Measurements from ENCODE around the gene NR2E1.
A peak's percentile ranks its signal among the peaks of the same experiment; 100 is the strongest.

NR2E1 gene

DNA sequence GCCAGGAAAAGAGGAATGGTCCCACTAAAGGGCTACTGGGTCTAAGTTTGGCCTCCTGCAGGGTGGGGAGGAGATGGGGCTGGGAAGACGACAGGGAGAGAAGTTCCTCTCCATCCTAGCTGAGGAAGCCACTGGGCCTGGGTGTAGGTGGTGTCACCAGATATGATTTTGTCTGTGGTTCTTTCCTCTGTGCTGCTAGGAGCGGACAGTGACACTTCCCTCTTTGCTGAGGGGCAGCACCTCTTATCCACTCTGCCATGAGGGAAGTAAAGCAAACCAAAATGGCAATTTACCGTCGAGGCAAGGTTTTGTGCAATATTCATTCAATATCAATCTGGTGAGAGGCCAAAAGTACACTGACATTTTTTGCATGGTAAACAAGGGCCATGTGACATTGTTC is 33.0 kb upstream of the NR2E1 start:
- Histone ChIP-seq H3K9ac (no peak overlapping the region), H2AFZ (no peak overlapping the region), H3K4me2 (ENCODE audit: low read length) (no peak overlapping the region), H3K9me3 (ENCODE audit: control insufficient read depth, low read length) (no peaks in the 10 kb centered on the region), H3K4me3 (ENCODE audit: low read depth, low read length) (no peak overlapping the region), H3K4me1 (peaks cover 6% of the 10 kb centered on the region), H3K79me2 (no peaks in the 10 kb centered on the region), H3K27me3 (ENCODE audit: control insufficient read depth, insufficient read depth, low read length) (no peaks in the 10 kb centered on the region), H3K27ac (no peak overlapping the region), H3K36me3 (ENCODE audit: control insufficient read depth, insufficient read depth, low read length) (no peaks in the 10 kb centered on the region)
- TF ChIP-seq, protein P1, sequence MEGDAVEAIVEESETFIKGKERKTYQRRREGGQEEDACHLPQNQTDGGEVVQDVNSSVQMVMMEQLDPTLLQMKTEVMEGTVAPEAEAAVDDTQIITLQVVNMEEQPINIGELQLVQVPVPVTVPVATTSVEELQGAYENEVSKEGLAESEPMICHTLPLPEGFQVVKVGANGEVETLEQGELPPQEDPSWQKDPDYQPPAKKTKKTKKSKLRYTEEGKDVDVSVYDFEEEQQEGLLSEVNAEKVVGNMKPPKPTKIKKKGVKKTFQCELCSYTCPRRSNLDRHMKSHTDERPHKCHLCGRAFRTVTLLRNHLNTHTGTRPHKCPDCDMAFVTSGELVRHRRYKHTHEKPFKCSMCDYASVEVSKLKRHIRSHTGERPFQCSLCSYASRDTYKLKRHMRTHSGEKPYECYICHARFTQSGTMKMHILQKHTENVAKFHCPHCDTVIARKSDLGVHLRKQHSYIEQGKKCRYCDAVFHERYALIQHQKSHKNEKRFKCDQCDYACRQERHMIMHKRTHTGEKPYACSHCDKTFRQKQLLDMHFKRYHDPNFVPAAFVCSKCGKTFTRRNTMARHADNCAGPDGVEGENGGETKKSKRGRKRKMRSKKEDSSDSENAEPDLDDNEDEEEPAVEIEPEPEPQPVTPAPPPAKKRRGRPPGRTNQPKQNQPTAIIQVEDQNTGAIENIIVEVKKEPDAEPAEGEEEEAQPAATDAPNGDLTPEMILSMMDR (IDR thresholded peaks at IDR 0.05) = no peak

DNA sequence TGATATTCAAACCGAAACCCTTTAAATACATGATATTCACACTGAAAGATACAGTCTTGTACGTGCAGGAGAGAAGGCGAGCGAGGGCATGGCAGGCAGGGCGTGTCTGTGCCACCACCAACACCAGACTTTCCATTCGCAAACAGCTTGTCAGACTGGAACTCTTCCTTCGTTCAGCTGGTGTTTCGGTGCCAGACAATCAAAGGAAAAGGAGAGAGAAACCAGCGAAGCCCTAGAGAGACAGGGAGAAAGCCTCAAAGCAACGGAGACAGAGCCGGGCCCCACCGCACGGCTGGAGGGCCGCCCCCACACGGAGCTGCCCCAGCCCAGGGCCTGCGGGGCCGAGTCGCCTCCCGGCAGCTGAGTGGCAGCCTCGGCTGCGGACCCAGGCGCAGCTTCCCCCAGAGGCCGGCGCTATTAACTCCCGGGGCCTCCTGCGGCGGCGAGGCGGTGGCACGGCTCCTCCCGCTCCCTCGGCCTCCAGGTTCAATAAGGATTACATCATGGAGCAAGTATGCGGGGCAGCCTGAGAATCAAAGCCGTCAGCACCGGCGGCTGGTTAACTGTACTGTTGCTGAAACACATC is 32.1 kb upstream of the NR2E1 start:
- TF ChIP-seq, protein P1 (IDR thresholded peaks at IDR 0.05) = no peak
- no peaks in the 10 kb centered on the region for H3K36me3 ChIP-seq (ENCODE audit: control insufficient read depth, insufficient read depth, low read length)
- no peaks in the 10 kb centered on the region for H3K79me2 ChIP-seq
- H3K9ac ChIP-seq = no peak overlapping the region
- H2AFZ ChIP-seq = peak overlapping the region; percentile 87
- peak overlapping the region; percentile 72 for H3K27ac ChIP-seq
- peak overlapping the region; percentile 64 for H3K4me3 ChIP-seq (ENCODE audit: low read depth, low read length)
- no peaks in the 10 kb centered on the region for H3K27me3 ChIP-seq (ENCODE audit: control insufficient read depth, insufficient read depth, low read length)
- H3K4me1 ChIP-seq = peaks cover 6% of the 10 kb centered on the region
- peak overlapping the region; percentile 91 for H3K4me2 ChIP-seq (ENCODE audit: low read length)
- no peaks in the 10 kb centered on the region for H3K9me3 ChIP-seq (ENCODE audit: control insufficient read depth, low read length)

DNA sequence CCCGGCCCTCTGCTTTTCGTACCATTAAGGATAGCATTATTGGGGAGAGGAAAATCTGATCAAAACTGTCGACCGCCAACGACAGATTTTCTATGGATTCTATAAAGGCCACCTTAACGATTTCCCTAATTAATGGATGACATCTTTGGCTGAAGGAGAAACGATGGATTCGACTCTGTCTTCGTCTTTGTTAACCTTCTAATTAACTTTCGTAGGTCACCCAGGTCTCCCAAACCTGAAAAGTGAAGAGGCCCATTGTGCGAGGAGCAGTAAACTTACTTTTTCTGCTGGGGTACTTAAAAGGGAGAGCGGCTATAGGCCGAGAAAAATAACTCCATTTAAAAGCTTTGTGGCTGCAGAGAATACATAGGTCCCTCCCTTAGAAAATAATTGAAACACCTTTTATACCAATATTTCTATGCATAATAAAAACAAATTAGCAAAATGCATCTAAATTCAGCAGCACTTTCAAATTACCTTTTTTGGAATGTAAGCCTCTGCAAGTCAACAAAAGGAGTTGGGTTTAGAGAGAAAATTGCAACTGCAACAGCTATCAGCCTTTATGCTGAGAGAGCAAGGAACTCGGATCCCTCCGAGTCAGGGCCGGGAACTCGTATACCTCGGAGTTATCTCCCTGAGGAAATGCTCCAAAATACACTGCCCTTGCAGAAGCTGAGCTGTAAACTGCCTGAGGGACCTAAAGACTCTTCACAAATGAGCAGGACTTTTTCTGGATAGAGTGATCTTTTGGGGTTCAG is 31.4 kb upstream of the NR2E1 start:
- TF ChIP-seq, protein P1 (IDR thresholded peaks at IDR 0.05) = no peak
- H3K9ac ChIP-seq = no peak overlapping the region
- peaks cover 6% of the 10 kb centered on the region for H3K4me1 ChIP-seq
- H3K27ac ChIP-seq = peak overlapping the region; percentile 72
- peak overlapping the region; percentile 87 for H2AFZ ChIP-seq
- H3K4me3 ChIP-seq (ENCODE audit: low read depth, low read length) = peak overlapping the region; percentile 64
- peak overlapping the region; percentile 91 for H3K4me2 ChIP-seq (ENCODE audit: low read length)
- no peaks in the 10 kb centered on the region for H3K79me2 ChIP-seq
- H3K9me3 ChIP-seq (ENCODE audit: control insufficient read depth, low read length) = no peaks in the 10 kb centered on the region
- H3K36me3 ChIP-seq (ENCODE audit: control insufficient read depth, insufficient read depth, low read length) = no peaks in the 10 kb centered on the region
- H3K27me3 ChIP-seq (ENCODE audit: control insufficient read depth, insufficient read depth, low read length) = no peaks in the 10 kb centered on the region

DNA sequence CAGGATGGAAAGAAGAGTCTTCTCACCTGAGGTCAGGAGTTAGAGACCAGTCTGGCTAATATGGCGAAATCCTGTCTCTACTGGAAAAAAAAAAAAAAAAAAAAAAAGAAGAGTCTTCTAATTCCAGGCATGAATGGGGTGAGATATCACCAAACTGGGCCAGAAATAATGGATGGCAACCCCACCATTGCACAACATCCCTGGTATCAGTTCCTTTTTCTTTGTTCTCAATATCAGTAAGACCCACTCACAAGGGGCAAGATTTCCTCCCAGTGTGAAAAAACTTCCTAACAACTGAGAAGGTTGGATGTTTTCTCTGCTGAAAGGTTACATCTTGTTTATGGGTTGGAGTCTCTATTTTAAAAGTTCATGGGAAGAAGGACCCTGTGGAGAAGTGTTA is 23.6 kb upstream of the NR2E1 start:
- H3K27ac ChIP-seq = no peak overlapping the region
- H2AFZ ChIP-seq = no peak overlapping the region
- no peak overlapping the region for H3K4me3 ChIP-seq (ENCODE audit: low read depth, low read length)
- H3K9me3 ChIP-seq (ENCODE audit: control insufficient read depth, low read length) = no peaks in the 10 kb centered on the region
- H3K79me2 ChIP-seq = no peaks in the 10 kb centered on the region
- no peaks in the 10 kb centered on the region for H3K27me3 ChIP-seq (ENCODE audit: control insufficient read depth, insufficient read depth, low read length)
- TF ChIP-seq, protein P1 (IDR thresholded peaks at IDR 0.05) = no peak
- no peaks in the 10 kb centered on the region for H3K36me3 ChIP-seq (ENCODE audit: control insufficient read depth, insufficient read depth, low read length)
- no peaks in the 10 kb centered on the region for H3K4me1 ChIP-seq
- H3K4me2 ChIP-seq (ENCODE audit: low read length) = no peak overlapping the region
- no peak overlapping the region for H3K9ac ChIP-seq

Data from parathyroid adenoma (tissue), 2 donors.